GM20000 (cell line): ENCODE data around the gene FRMD5.

Experiments
- DNase-seq: peaks from one replicate; pipeline ENCODE4 v3.0.0; 2012; ENCODE audit warnings: low spot score
- CTCF ChIP-seq: IDR thresholded peaks from 2 replicates; pipeline ENCODE4 v1.5.1; 2012; ENCODE audit warnings: mild to moderate bottlenecking, control low read depth; ENCODE audit errors: extremely low read depth, missing control alignments

The FRMD5 gene

GRCh38 chr15:43991206-43991605 is 203.9 kb downstream of the FRMD5 start:
- no peak for DNase-seq
- TF ChIP-seq CTCF: no peak

GRCh38 chr15:43989938-43990337 is 205.1 kb downstream of the FRMD5 start:
- TF ChIP-seq CTCF: no peak
- no peak for DNase-seq

- no peak for DNase-seq
- TF ChIP-seq CTCF: no peak
Observed at GRCh38 chr15:43988900-43989299, 206.2 kb downstream of the FRMD5 start.

- no peak for TF ChIP-seq CTCF
- DNase-seq: no peak
Observed at GRCh38 chr15:43987924-43988323, 207.1 kb downstream of the FRMD5 start.

- no peak for DNase-seq
- TF ChIP-seq CTCF: no peak
Observed at GRCh38 chr15:43985976-43986680, 208.9 kb downstream of the FRMD5 start.

GRCh38 chr15:43981576-43981975 is 213.5 kb downstream of the FRMD5 start:
- DNase-seq: no peak
- no peak for TF ChIP-seq CTCF

- DNase-seq: peak; percentile 28
- no peak for TF ChIP-seq CTCF
Observed at GRCh38 chr15:43977072-43977884, 217.8 kb downstream of the FRMD5 start.
